ENCODE results near the gene SLC2A1. TPM values are rescaled to one million over a fixed set of nuclear protein-coding genes. Genes with fewer than 3 reads are reported as not detected.

SLC2A1 gene
- total RNA-seq, 2 experiments from 2014 or later: 66.6 to 93.4 TPM

DNA sequence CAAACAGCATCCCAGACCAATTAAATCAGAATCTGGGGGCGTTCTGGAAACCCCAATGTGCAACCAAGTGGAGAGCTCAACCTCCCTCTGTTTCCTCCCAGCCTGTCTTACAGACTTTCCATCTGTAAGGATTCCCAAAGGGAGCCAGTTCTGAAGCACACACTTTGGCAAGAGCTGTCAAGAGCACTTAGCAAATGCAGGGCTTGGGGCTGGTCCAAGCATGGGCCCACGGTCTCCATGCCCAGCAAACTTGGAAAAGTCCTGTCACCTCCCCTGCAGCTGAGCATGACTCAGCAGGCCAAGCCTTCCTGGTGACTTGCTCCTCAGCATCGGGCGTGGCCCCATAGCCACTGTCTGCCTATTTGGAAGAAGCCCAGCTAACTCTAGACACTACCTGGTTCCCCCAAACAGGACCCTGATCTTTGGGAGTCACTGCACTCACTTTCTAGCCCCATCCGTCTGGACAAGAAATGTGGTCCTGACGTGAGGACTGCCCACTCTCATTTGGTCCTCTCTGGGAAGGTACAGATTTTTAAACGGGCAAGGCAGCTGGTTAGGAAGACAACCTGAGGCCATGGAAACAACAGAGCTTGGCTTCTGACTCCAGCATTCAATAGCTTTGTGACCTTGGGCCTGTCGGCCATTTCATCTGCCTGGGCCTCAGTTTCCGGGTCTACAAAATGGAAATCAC, 16.9 kb downstream of the SLC2A1 start:
- Histone ChIP-seq H2AFZ (ENCODE audit: low read length) (no peak overlapping the region), H3K4me1 (ENCODE audit: insufficient read depth, low read length, poor library complexity, severe bottlenecking) (peaks cover 84% of the 10 kb centered on the region), H3K36me3 (ENCODE audit: insufficient read depth, low read length) (peaks cover 91% of the 10 kb centered on the region), H3K4me2 (ENCODE audit: low read length) (peak overlapping the region; percentile 79), H3K27ac (ENCODE audit: low read depth, low read length, poor library complexity, severe bottlenecking) (peak overlapping the region; percentile 93), H3K4me3 (ENCODE audit: low read depth, low read length, poor library complexity, severe bottlenecking) (peak overlapping the region; percentile 15), H3K79me2 (ENCODE audit: insufficient read depth, low read depth, low read length) (peaks cover 66% of the 10 kb centered on the region), H3K9me3 (ENCODE audit: low read length) (no peaks in the 10 kb centered on the region), H3K9me2 (ENCODE audit: insufficient read depth, low read length) (no peaks in the 10 kb centered on the region), H4K20me1 (ENCODE audit: insufficient read depth, low read length) (0 out of 2 replicates have a peak, but pooled peaks cover 3% of the 10 kb centered on the region)
- BruUV-seq (replicated peaks): no TSS peak
- intact Hi-C loops (cut with micrococcal nuclease; ENCODE audit: unreplicated experiment): loop anchor here (2.0 to 5.0 kb wide), 2 partner anchors 15 to 259 kb away; partner anchors contain the start of gene YBX1
- ChIA-PET POLR2A (interaction anchor here (1.0 to 3.4 kb wide), 5 partner anchors 8 to 175 kb away, joined by 3 to 24 read pairs (median 4); partner anchors contain the start of genes C1orf50 and P3H1), CTCF (ENCODE audit: unreplicated experiment) (interaction anchor here (1.0 kb wide), 1 partner anchor 175 kb away, joined by 4 read pairs; the partner anchor contains the start of genes C1orf50 and P3H1)
- no peak for DNase-seq (ENCODE audit: low spot score)
- TF ChIP-seq, protein P1, sequence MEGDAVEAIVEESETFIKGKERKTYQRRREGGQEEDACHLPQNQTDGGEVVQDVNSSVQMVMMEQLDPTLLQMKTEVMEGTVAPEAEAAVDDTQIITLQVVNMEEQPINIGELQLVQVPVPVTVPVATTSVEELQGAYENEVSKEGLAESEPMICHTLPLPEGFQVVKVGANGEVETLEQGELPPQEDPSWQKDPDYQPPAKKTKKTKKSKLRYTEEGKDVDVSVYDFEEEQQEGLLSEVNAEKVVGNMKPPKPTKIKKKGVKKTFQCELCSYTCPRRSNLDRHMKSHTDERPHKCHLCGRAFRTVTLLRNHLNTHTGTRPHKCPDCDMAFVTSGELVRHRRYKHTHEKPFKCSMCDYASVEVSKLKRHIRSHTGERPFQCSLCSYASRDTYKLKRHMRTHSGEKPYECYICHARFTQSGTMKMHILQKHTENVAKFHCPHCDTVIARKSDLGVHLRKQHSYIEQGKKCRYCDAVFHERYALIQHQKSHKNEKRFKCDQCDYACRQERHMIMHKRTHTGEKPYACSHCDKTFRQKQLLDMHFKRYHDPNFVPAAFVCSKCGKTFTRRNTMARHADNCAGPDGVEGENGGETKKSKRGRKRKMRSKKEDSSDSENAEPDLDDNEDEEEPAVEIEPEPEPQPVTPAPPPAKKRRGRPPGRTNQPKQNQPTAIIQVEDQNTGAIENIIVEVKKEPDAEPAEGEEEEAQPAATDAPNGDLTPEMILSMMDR (conservative IDR thresholded peaks at IDR 0.05; ENCODE audit: low read length): no peak
- no peak for TF ChIP-seq EZH2phosphoT487 (IDR thresholded peaks at IDR 0.05; ENCODE audit: borderline replicate concordance, low read depth, low read length)

DNA sequence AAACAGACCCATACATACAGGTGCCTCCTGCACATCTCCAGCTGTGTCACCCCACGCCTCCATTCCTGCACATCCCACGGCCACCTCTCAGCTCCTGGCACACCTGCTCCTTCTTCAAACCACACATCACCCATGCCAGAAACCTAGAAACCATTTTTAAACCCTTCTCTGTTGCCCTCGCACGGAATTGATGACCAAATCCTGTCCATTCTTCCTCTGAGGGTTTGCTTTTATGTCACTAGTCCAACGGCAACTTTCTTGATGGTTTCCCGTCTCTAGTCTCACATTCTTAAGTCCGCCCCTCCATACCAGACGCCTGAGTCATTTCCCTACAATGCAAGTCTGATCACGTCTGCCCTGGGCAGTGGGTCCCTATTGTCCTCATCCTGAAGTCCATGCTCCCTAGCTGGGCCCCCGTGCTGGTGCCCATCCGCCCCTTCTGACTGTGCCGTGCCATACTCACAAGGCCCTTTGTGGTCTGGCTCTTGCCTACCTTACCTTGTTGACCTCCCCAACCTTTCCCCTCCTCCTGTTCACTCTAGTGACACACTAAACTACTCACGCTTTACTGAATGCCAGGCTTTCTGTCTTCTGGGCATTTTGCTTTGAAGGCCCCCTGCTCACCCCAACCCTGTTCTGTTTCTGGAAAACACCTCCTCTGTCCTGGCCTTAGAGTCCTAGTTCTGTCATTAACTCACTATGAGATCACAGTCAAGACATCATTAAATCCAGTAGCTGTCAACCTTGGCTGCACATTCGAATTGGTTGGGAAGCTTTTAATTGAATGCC, 17.6 kb downstream of the SLC2A1 start:
- H3K4me3 ChIP-seq (ENCODE audit: low read depth, low read length, poor library complexity, severe bottlenecking): no peak overlapping the region
- peaks cover 84% of the 10 kb centered on the region for H3K4me1 ChIP-seq (ENCODE audit: insufficient read depth, low read length, poor library complexity, severe bottlenecking)
- no TSS peak for BruUV-seq (replicated peaks)
- peak overlapping the region; percentile 93 for H3K27ac ChIP-seq (ENCODE audit: low read depth, low read length, poor library complexity, severe bottlenecking)
- TF ChIP-seq, protein P1 (conservative IDR thresholded peaks at IDR 0.05; ENCODE audit: low read length): no peak
- no peak for TF ChIP-seq EZH2phosphoT487 (IDR thresholded peaks at IDR 0.05; ENCODE audit: borderline replicate concordance, low read depth, low read length)
- no peak for DNase-seq (ENCODE audit: low spot score)
- H3K79me2 ChIP-seq (ENCODE audit: insufficient read depth, low read depth, low read length): peaks cover 65% of the 10 kb centered on the region
- H3K9me3 ChIP-seq (ENCODE audit: low read length): no peaks in the 10 kb centered on the region
- intact Hi-C loops (cut with micrococcal nuclease; ENCODE audit: unreplicated experiment): loop anchor here (5.0 kb wide), 1 partner anchor 259 kb away; the partner anchor contains the start of gene YBX1
- H3K4me2 ChIP-seq (ENCODE audit: low read length): peak overlapping the region; percentile 79; the same call in 1 of the 2 replicates
- peaks cover 91% of the 10 kb centered on the region for H3K36me3 ChIP-seq (ENCODE audit: insufficient read depth, low read length)
- no peaks in the 10 kb centered on the region for H3K9me2 ChIP-seq (ENCODE audit: insufficient read depth, low read length)
- CTCF ChIA-PET (ENCODE audit: unreplicated experiment): no interaction called here
- POLR2A ChIA-PET: interaction anchor here (1.0 to 3.4 kb wide), 3 partner anchors 11 to 15 kb away, joined by 3 to 24 read pairs (median 3); no protein-coding TSS in a partner anchor
- H2AFZ ChIP-seq (ENCODE audit: low read length): no peak overlapping the region
- peaks cover 7% of the 10 kb centered on the region; the same call in 1 of the 2 replicates for H4K20me1 ChIP-seq (ENCODE audit: insufficient read depth, low read length)

All from OCI-LY7 (cell line).